NCI-H82 treated with DMSO at 0.1 percent for 48 hours (cell line): Measurements from ENCODE around the gene DEFB108B.
"Not testable (repeated sequence)": the region's sequence is repeated elsewhere in the genome, so short reads cannot be mapped to it uniquely, and the experiment has no call there.

Source experiments
- DNase-seq: peaks from one replicate; lab custom pipeline; 2025; ENCODE audit not compliant: unreplicated experiment; lab: John Stamatoyannopoulos, UW

Gene DEFB108B

DNA sequence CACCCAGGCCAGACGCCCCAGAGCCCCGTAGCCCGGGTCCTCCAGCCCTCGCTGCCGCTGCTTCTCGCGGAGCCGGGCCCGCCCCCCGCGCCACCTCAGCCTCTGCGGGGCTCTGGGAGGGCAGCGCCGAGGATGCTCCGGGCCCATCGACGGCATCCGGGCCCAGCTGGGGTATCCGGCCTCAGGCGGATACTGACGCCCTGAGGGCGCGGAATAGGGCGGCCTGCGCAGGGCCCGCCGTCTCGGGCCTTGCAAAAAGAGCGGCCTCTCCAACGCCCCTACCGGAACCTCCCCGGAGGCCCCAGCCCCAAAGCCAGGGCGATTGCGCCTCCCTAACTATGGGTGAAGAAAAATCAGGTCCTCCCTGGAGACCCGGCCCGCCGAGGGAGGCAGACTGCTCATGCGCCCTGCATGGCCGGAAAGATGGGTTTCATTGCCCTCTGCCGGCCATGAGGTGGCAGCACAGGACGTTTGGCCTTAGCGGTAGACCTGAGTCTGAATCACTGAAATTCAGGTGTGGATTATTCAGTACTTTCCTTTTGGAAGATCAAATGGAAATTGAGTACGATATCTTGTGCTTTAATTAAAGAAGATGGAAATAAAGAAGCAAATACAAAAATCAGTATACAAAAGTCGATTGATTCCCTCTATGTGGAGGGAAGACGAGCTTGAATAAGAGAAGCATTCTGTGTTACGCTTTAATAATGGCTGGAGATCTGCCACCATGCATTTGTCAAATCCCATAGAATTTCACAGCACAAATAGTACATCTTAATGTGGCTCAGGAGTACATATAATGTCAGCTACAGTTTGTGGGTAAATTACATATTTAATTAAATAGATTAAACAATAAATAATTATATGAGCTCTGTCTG is 19.3 kb upstream of the DEFB108B start:
- DNase-seq = not testable (repeated sequence)

GRCh38 chr11:71821539-71821938 is 11.5 kb upstream of the DEFB108B start:
- not testable (repeated sequence) for DNase-seq

DNA sequence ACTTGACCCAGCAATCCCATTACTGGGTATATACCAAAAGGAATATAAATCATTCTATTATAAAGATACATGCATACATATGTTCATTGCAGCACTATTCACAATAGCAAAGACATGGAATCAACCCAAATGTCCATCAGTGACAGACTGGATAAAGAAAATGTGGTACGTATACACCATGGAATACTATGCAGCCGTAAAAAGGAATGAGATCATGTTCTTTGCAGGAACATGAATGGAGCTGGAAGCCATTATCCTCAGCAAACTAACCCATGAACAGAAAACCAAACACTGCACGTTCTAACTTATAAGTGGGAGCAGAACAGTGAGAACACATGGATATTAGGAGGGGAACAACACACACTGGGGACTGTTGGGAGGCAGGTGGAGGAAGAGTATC is 3.8 kb upstream of the DEFB108B start:
- not testable (repeated sequence) for DNase-seq

- not testable (repeated sequence) for DNase-seq
These were observed 3.3 kb upstream of the DEFB108B start for GRCh38 chr11:71829686-71830085.

DNA sequence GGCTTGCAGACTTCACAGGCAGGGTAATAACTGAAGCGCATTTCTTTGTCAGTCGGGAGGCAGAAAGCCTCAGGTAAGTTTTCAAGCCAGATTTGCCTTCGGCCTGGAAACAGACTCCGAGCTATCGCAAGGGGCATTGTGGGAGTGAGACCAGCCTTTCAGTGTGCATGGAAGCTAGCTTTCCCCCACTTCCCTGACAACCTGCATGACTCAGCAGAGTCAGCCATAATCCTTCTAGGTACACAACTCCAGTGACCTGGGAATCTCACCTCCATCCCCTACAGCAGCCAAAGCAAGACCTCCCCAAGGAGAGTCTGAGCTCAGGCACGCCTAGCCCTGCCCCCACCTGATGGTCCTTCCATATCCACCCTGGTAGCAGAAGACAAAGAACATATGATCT is 9.7 kb downstream of the DEFB108B start:
- not testable (repeated sequence) for DNase-seq

GRCh38 chr11:71843355-71843754 is 10.4 kb downstream of the DEFB108B start:
- DNase-seq = not testable (repeated sequence)

DNA sequence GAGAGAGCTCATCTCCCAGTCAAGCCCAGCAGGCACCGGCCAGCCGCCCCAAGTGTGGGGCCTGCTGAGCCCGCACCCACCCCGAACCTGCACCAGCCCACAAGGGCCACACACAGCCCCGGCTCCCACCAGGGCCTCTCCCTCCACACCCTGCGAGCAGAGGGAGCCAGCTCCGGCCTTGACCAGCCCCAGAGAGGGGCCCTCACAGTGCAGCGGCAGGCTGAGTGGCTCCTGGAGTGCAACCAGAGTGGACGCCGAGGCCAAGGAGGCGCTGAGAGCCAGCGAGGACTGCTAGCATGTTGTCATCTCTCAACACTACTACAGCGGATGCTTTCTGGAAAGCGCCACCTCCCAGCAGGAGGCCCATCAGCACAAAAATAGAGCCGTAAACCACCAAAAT is 10.9 kb downstream of the DEFB108B start:
- DNase-seq = no peak

DNA sequence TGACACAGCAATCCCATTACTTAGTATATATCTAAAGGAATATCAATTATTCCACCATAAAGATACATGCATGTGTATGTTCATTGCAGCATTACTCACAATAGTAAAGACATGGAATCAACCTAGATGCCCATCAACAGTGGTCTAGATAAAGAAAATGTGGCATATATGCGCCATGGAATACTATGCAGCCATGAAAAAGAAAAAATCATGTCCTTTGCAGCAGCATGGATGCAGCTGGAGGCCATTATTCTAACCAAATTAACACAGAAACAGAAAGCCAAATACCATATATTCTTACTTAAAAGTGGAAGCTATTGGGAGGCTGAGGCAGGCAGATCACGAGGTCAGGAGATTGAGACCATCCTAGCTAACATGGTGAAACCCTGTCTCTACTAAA is 20.9 kb downstream of the DEFB108B start:
- DNase-seq = not testable (repeated sequence)

GRCh38 chr11:71855880-71856279 is 22.9 kb downstream of the DEFB108B start:
- DNase-seq = not testable (repeated sequence)

- not testable (repeated sequence) for DNase-seq
These were observed 27.8 kb downstream of the DEFB108B start for GRCh38 chr11:71860835-71861234.

DNA sequence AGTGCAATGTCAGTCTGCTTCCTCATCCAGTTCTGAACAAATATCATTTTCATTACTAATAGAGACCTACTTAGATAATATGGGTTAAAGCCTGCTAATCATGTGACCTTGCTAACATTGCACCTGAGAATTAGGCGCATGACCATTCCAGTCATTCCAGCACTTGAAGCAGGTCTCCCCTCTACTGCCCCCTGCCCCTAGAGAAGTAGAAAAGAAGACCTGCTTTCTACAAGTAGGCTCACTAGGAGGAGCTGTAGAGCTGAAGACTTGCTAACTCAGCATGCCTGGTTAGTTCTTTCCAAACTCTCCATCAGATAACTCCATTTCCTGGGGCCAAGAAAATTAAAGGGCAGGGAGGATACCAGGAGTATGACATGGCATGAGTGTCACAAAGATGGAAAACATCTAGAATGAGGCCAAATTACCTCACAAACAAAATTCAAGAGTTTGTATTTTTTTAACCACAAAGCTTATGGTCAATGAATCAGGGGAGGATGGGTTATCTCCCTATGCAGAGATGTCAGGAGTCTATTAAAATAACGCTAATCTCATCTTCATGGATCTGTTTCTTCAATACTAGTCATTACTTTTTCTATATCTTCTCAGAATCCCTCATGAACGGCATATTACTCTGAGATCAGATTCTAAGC is 31.1 kb downstream of the DEFB108B start:
- DNase-seq = peak; percentile 8

DNA sequence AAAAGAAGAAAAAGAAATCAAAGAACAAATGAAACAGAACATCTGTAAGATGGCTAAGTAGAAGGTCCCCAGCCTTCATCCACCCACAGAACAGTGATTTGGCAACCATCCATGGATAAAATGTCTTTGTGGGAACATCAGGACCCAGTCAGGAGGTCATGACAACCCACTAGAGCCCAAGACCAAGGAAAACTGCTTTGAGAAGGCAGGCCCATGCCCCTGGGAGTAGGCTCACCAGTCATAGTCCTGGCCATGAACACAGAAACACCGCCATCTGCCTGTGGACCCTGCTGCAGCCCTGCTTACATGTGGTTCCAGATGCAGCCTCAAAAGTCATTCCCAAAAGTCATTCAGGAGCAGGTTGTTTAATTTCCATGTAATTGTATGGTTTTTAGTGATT is 34.2 kb downstream of the DEFB108B start:
- not testable (repeated sequence) for DNase-seq

GRCh38 chr11:71869931-71870330 is 36.9 kb downstream of the DEFB108B start:
- DNase-seq = not testable (repeated sequence)

DNA sequence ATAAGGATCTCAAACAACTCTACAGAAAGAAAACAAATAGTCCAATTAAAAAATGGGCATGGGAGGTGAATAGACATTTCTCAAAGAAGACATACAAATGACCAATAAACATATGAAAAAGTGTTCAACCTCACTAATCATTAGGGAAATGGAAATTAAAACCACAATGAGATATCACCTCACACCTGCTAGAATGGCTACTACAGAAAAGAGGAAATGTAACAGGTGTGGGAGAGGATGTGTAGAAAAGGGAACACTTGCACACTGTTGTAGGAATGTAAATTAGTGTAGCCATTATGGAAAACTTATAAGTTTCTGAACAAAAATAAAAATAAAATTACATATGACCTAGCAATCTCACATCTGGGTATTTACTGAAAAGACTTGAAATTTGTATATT is 37.7 kb downstream of the DEFB108B start:
- not testable (repeated sequence) for DNase-seq

DNA sequence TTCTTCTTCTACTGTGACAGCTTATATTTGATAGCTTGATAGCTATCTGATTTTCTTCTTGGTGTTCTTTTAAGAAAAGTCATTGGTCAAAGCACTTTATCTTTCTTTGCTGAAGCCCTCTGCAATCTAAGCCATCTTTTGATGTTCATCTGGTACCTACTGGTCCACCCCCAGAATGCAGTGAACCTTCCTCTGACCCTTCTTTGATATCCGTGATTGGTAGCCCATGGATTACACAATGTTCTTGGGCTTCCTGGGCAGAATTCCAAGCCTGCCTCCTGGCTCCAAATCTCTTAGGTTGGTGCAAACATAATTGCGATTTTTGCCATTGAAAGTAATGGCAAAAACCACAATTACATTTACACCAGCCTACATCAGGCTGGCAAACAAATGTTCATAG is 43.3 kb downstream of the DEFB108B start:
- not testable (repeated sequence) for DNase-seq

- not testable (repeated sequence) for DNase-seq
These were observed 45.1 kb downstream of the DEFB108B start, which contains the start of gene DEFB131B for GRCh38 chr11:71878059-71878458. TSS of gene DEFB131B (plus strand) at chr11:71878453. CDS start at chr11:71878453, 0 bp downstream.

- DNase-seq = not testable (repeated sequence)
These were observed 52.8 kb downstream of the DEFB108B start for GRCh38 chr11:71885806-71886205.
